Endothelial cell of umbilical vein (primary cell): Measurements from ENCODE around the gene FANCC. TPM values are rescaled to one million over a fixed set of nuclear protein-coding genes. Genes with fewer than 3 reads are reported as not detected.

Experiments used
- BruUV-seq: library from RNA; stranded (reverse); fragments of 400-500 nt; replicated peaks from 2 replicates; lab custom pipeline; 2021; lab: Mats Ljungman, UMichigan
- CTCF ChIA-PET: fragments of 300-600, 350-600 bp; sonication (Branson Sonifier 250); formaldehyde crosslinking; loops from one replicate; lab custom pipeline; 2021; ENCODE audit warnings: antibody characterized with exemption, inconsistent platforms; lab: Charles Lee
- POLR2A ChIA-PET: fragments of 300-600, 350-600 bp; sonication (Branson Sonifier 250); formaldehyde crosslinking; loops from one replicate; lab custom pipeline; 2021; ENCODE audit warnings: antibody characterized with exemption, inconsistent platforms; lab: Charles Lee
- DNase-seq: peaks from one replicate; pipeline ENCODE4 v3.0.0-alpha.2; 2011; ENCODE audit warnings: low read depth, low spot score
- FAIRE-seq: peaks from 2 replicates; lab custom pipeline; 2011; peaks lifted over from hg19 to GRCh38; lab: Jason Lieb, UNC
- H2AFZ ChIP-seq: 2 replicates; pipeline ENCODE4 v1.6.0; 2012; ENCODE audit warnings: low read depth, low read length, control low read depth, inconsistent platforms
- H3K27ac ChIP-seq: 2 replicates; pipeline ENCODE4 v1.5.1; 2011; ENCODE audit warnings: low read depth, mild to moderate bottlenecking, control low read depth, low read length, moderate library complexity; ENCODE audit not compliant: insufficient read depth
- H3K27me3 ChIP-seq, 2 experiments: 2 replicates each; pipeline versions ENCODE4 v1.6.0 to v1.6.1; 2011; ENCODE audit warnings: low read length in 2 of 2, mixed read lengths in 1 of 2; ENCODE audit not compliant: control insufficient read depth in 2 of 2, insufficient read depth in 2 of 2
- H3K36me3 ChIP-seq, 2 experiments: 2 replicates in 1 of 2; 3 replicates in 1 of 2; pipeline ENCODE4 v1.5.1; 2011; ENCODE audit warnings: low read length in 2 of 2, mild to moderate bottlenecking in 1 of 2, moderate library complexity in 1 of 2; ENCODE audit not compliant: control insufficient read depth in 2 of 2, insufficient read depth in 2 of 2; ENCODE audit errors: extremely low read depth in 1 of 2
- H3K4me1 ChIP-seq: 3 replicates; pipeline ENCODE4 v1.5.1; 2011; ENCODE audit warnings: mild to moderate bottlenecking, low read length; ENCODE audit not compliant: control insufficient read depth, insufficient read depth; ENCODE audit errors: extremely low read depth
- H3K4me2 ChIP-seq: 2 replicates; pipeline ENCODE4 v1.6.1; 2011; ENCODE audit warnings: low read length, control low read depth, mixed read lengths; ENCODE audit not compliant: insufficient read depth
- H3K4me3 ChIP-seq, 3 experiments: fragments of 200-600 bp in 1 of 3; sonication (generic), shearing (Covaris generic) in 1 of 3; replicated peaks in 1 of 3; 2 replicates each; pipeline ENCODE4 v1.5.1; 2011 to 2016; ENCODE audit warnings: control low read depth in 3 of 3, low read length in 3 of 3, mild to moderate bottlenecking in 2 of 3, inconsistent platforms in 1 of 3, low read depth in 1 of 3, moderate library complexity in 1 of 3; ENCODE audit not compliant: insufficient read depth in 1 of 3
- H3K79me2 ChIP-seq: 2 replicates; pipeline ENCODE4 v1.6.0; 2012; ENCODE audit warnings: low read length, inconsistent platforms; ENCODE audit not compliant: control insufficient read depth, insufficient read depth
- H3K9ac ChIP-seq: replicated peaks from 2 replicates; pipeline ENCODE3; 2011; ENCODE audit warnings: low read length, control low read depth; ENCODE audit not compliant: insufficient read depth; ENCODE audit errors: extremely low read depth
- H3K9me1 ChIP-seq: replicated peaks from 3 replicates; pipeline ENCODE4 v1.6.0; 2011; ENCODE audit warnings: mild to moderate bottlenecking, low read length; ENCODE audit not compliant: control insufficient read depth, insufficient read depth; ENCODE audit errors: extremely low read depth
- H3K9me3 ChIP-seq: replicated peaks from 2 replicates; pipeline ENCODE4 v1.5.1; 2012; ENCODE audit warnings: low read length, inconsistent platforms; ENCODE audit not compliant: control insufficient read depth, insufficient read depth
- H4K20me1 ChIP-seq: replicated peaks from 2 replicates; pipeline ENCODE3; 2011; ENCODE audit warnings: mild to moderate bottlenecking, low read length; ENCODE audit not compliant: control insufficient read depth, insufficient read depth; ENCODE audit errors: extremely low read depth
- EZH2 ChIP-seq: IDR thresholded peaks from 2 replicates; pipeline ENCODE4 v1.6.1; 2012; ENCODE audit warnings: borderline replicate concordance, low read depth, mild to moderate bottlenecking, moderate library complexity, low read length, inconsistent platforms; ENCODE audit not compliant: severe bottlenecking
- FOS ChIP-seq: IDR thresholded peaks from 2 replicates; pipeline ENCODE4 v1.6.1; 2011; ENCODE audit warnings: mild to moderate bottlenecking, low read length, moderate library complexity, borderline replicate concordance; ENCODE audit not compliant: insufficient read depth
- GATA2 ChIP-seq: IDR thresholded peaks from 2 replicates; pipeline ENCODE4 v1.7.0; 2011; ENCODE audit warnings: low read depth, mild to moderate bottlenecking, moderate library complexity, mixed read lengths, low read length; ENCODE audit not compliant: insufficient read length, insufficient read depth
- JUN ChIP-seq: IDR thresholded peaks from 2 replicates; pipeline ENCODE4 v1.6.1; 2011; ENCODE audit warnings: borderline replicate concordance, low read depth; ENCODE audit not compliant: insufficient read length, insufficient read depth
- MYC ChIP-seq: IDR thresholded peaks from one replicate; pipeline ENCODE4 v1.6.1; 2011; ENCODE audit warnings: mild to moderate bottlenecking, low read depth, low read length
- POLR2A ChIP-seq: IDR thresholded peaks from 2 replicates; pipeline ENCODE4 v1.6.1; 2012; ENCODE audit warnings: low read depth, mild to moderate bottlenecking, control low read depth, low read length
- POLR2AphosphoS5 ChIP-seq: IDR thresholded peaks from 2 replicates; pipeline ENCODE4 v1.6.1; 2012; ENCODE audit warnings: low read depth, mild to moderate bottlenecking, control low read depth, low read length, moderate library complexity; ENCODE audit not compliant: insufficient read depth
- dilution Hi-C: fragments of 300-500 bp; cut with MboI; formaldehyde crosslinking; loops from one replicate; pipeline ENCODE4 v1.15.0; 2019; ENCODE audit warnings: low sequenced_read_pairs; ENCODE audit not compliant: extremely low pct_ligation_motif_present
- intact Hi-C: fragments of 100-400 bp; cut with micrococcal nuclease; formaldehyde crosslinking; loops from one replicate; pipeline ENCODE4 v1.10.0; 2022
- polyA plus RNA-seq, 4 experiments: library from polyadenylated mRNA; depleted of rRNA in 3 of 4; stranded (reverse) in 3 of 4; unstranded in 1 of 4; fragments of >200 nt; gene quantifications; 2 replicates each; pipeline versions ENCODE4 v1.2.1 to v1.2.3, GENCODE V29; 2011 to 2012; ENCODE audit warnings: missing spikeins in 1 of 4
- total RNA-seq: library from RNA; stranded (reverse); gene quantifications from 2 replicates; pipeline ENCODE4 v1.2.3, GENCODE V29; 2021
- TF ChIP-seq, protein P1 (sequence below), 2 donors: IDR thresholded peaks; 1 replicate in 1 of 2; 2 replicates in 1 of 2; pipeline ENCODE4 v1.5.1; 2011; ENCODE audit warnings: low read length in 2 of 2, mild to moderate bottlenecking in 2 of 2, moderate library complexity in 2 of 2, control low read depth in 1 of 2, inconsistent platforms in 1 of 2, low read depth in 1 of 2; ENCODE audit not compliant: insufficient read depth in 1 of 2; ENCODE audit errors: extremely low read depth in 1 of 2
- TF ChIP-seq, protein P2 (sequence below): IDR thresholded peaks from 2 replicates; pipeline ENCODE4 v1.6.1; 2011; ENCODE audit not compliant: insufficient read depth, insufficient read length

FANCC gene
- total and polyA plus RNA-seq, 2 donors (not counting 3 experiments of a cell fraction or from before 2014, with no cell fraction given) = 5.7 to 13.1 TPM

DNA sequence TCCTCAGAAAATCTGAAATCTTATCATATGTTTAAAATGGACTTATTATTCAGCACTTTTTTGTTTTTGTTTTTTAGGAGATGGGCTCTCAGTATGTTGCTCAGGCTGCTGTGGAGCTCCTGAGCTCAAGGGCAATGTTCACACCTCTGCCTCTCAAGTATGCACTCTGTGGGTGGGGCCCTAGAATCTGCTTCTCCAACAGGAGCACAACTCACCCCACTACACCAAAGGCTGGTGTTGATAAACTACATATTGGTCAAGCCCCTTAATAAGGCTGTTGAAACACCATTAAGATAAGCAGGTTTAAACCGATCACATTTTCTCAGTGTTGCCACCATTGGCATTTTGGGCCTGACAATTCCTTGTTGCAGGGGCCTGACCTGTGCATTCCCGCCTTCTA is 131.6 kb downstream of the FANCC start:
- H2AFZ ChIP-seq = no peak overlapping the region
- FAIRE-seq (no peak), DNase-seq (no peak)
- H3K4me1 ChIP-seq = peaks cover 25% of the 10 kb centered on the region
- intact Hi-C loops (loop anchor here (5.0 to 10.0 kb wide), 4 partner anchors 606 to 1029 kb away; partner anchors contain the start of gene ERCC6L2), dilution Hi-C loops (no loop called here)
- H3K9me3 ChIP-seq = no peaks in the 10 kb centered on the region
- H3K4me2 ChIP-seq = no peak overlapping the region
- H3K36me3 ChIP-seq = no peaks in the 10 kb centered on the region
- TF ChIP-seq EZH2 = no peak
- TF ChIP-seq MYC = no peak
- TF ChIP-seq JUN = no peak
- no peak for TF ChIP-seq POLR2AphosphoS5
- no peak overlapping the region for H3K4me3 ChIP-seq
- H3K9ac ChIP-seq = no peak overlapping the region
- ChIA-PET POLR2A (no interaction called here), CTCF (interaction anchor here (0.5 kb wide), 1 partner anchor 160 kb away, joined by 3 read pairs; no protein-coding TSS in a partner anchor)
- BruUV-seq = no TSS peak
- no peak overlapping the region for H3K27ac ChIP-seq
- no peaks in the 10 kb centered on the region for H3K79me2 ChIP-seq
- H3K27me3 ChIP-seq = no peaks in the 10 kb centered on the region
- H3K9me1 ChIP-seq = no peaks in the 10 kb centered on the region
- H4K20me1 ChIP-seq = no peaks in the 10 kb centered on the region

DNA sequence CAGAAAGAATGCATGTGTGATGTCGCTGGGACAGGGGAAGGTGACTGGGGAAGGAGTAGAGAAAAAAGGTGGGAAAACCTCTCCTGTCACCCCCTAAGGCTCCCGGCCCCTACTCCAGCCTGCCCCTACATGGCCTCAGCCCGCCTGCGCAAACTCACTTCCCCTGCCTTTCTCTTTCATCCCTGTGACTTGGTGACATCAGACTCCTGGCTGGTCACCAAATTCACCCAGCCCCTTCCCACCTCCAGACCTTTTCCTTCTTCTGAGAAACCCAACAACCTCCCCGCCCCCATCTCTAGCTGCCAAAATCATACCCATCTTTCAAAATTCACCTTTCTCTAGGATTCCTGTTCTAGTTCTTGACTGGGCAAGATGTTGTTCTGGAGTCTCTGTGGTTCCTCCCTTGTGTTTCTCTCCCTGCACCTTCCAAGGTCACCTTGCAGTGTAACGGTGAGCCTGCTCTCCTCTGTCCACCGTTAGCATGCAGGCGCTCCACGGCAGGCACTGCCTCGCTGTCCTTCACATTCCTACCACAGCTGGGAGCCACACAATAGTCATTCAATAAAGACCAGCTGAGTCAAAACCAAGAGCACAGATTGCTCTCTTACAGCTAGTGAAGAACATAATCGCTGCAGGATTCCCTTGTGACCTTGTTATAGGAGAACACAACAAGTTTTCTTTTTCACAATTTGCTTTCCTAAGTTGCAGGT is 134.5 kb downstream of the FANCC start:
- no peaks in the 10 kb centered on the region for H4K20me1 ChIP-seq
- TF ChIP-seq, protein P1, sequence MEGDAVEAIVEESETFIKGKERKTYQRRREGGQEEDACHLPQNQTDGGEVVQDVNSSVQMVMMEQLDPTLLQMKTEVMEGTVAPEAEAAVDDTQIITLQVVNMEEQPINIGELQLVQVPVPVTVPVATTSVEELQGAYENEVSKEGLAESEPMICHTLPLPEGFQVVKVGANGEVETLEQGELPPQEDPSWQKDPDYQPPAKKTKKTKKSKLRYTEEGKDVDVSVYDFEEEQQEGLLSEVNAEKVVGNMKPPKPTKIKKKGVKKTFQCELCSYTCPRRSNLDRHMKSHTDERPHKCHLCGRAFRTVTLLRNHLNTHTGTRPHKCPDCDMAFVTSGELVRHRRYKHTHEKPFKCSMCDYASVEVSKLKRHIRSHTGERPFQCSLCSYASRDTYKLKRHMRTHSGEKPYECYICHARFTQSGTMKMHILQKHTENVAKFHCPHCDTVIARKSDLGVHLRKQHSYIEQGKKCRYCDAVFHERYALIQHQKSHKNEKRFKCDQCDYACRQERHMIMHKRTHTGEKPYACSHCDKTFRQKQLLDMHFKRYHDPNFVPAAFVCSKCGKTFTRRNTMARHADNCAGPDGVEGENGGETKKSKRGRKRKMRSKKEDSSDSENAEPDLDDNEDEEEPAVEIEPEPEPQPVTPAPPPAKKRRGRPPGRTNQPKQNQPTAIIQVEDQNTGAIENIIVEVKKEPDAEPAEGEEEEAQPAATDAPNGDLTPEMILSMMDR (IDR thresholded peaks at IDR 0.05; ENCODE audit: extremely low read depth in 1 of 2, insufficient read depth in 1 of 2, low read depth in 1 of 2, low read length in 2 of 2) = no peak
- TF ChIP-seq MYC = no peak
- no peak for TF ChIP-seq JUN
- TF ChIP-seq POLR2A = no peak
- no peak for TF ChIP-seq GATA2
- TF ChIP-seq POLR2AphosphoS5 = no peak
- TF ChIP-seq, protein P2, sequence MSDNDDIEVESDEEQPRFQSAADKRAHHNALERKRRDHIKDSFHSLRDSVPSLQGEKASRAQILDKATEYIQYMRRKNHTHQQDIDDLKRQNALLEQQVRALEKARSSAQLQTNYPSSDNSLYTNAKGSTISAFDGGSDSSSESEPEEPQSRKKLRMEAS = no peak
- TF ChIP-seq EZH2 = no peak
- no peak for TF ChIP-seq FOS
- dilution Hi-C loops = no loop called here
- ChIA-PET POLR2A (no interaction called here), CTCF (interaction anchor here (1.4 to 1.5 kb wide), 2 partner anchors 15 to 1039 kb away, joined by 3 to 11 read pairs; no protein-coding TSS in a partner anchor)
- intact Hi-C loops = loop anchor here (10.0 kb wide), 3 partner anchors 692 to 1032 kb away; partner anchors contain the start of gene ERCC6L2
- no peaks in the 10 kb centered on the region for H3K9me1 ChIP-seq
- peaks cover 3% of the 10 kb centered on the region for H3K4me1 ChIP-seq
- no peaks in the 10 kb centered on the region for H3K79me2 ChIP-seq
- H3K4me3 ChIP-seq = no peak overlapping the region
- no peaks in the 10 kb centered on the region for H3K9me3 ChIP-seq
- no TSS peak for BruUV-seq
- FAIRE-seq (no peak), DNase-seq (no peak)
- H3K9ac ChIP-seq = no peak overlapping the region
- no peaks in the 10 kb centered on the region for H3K27me3 ChIP-seq
- no peaks in the 10 kb centered on the region for H3K36me3 ChIP-seq
- H2AFZ ChIP-seq = no peak overlapping the region
- H3K27ac ChIP-seq = no peak overlapping the region
- H3K4me2 ChIP-seq = no peak overlapping the region
